ENCODE results near the gene DOK6.

Gene DOK6

GRCh38 chr18:69725855-69726508 lies 325.3 kb downstream of the DOK6 start:
- no peak overlapping the region for H3K9ac ChIP-seq (ENCODE audit: low read length)
- H3K23ac ChIP-seq (ENCODE audit: low read length in 2 of 2) = no peak overlapping the region
- no peak overlapping the region for H2AFZ ChIP-seq (ENCODE audit: low read depth, low read length)
- H2BK12ac ChIP-seq (ENCODE audit: low read length in 2 of 2) = no peak overlapping the region
- H2BK5ac ChIP-seq (ENCODE audit: low read depth, low read length, poor library complexity, severe bottlenecking) = no peak overlapping the region
- H3K4me1 ChIP-seq (ENCODE audit: control insufficient read depth, insufficient read depth, low read depth, low read length) = no peaks in the 10 kb centered on the region
- no peak overlapping the region for H3K4me2 ChIP-seq (ENCODE audit: low read length, poor library complexity, severe bottlenecking)
- H4K91ac ChIP-seq (ENCODE audit: low read length) = no peak overlapping the region
- no peaks in the 10 kb centered on the region for H3K36me3 ChIP-seq (ENCODE audit: control insufficient read depth in 1 of 2, insufficient read depth in 2 of 2, low read depth in 1 of 2, low read length in 2 of 2)
- peak overlapping the region in 1 of 2 experiments; percentile 3 for H3K14ac ChIP-seq (ENCODE audit: low read length in 2 of 2)
- H3K9me3 ChIP-seq (ENCODE audit: control insufficient read depth, low read length) = no peaks in the 10 kb centered on the region
- no peak overlapping the region for H2BK120ac ChIP-seq (ENCODE audit: low read depth, low read length)
- H3K27me3 ChIP-seq (ENCODE audit: control insufficient read depth in 1 of 2, insufficient read depth in 1 of 2, low read length in 2 of 2) = no peaks in the 10 kb centered on the region
- no peak overlapping the region for H3K4ac ChIP-seq (ENCODE audit: low read depth in 1 of 2, low read length in 2 of 2)
- peak; percentile 3 for DNase-seq
- H4K8ac ChIP-seq (ENCODE audit: low read length) = no peak overlapping the region
- no peak overlapping the region for H3K27ac ChIP-seq (ENCODE audit: low read length, poor library complexity, severe bottlenecking)
- H2AK5ac ChIP-seq (ENCODE audit: low read length, severe bottlenecking) = no peak overlapping the region
- no peaks in the 10 kb centered on the region for H3K79me1 ChIP-seq (replicated peaks; ENCODE audit: low read length, poor library complexity, severe bottlenecking)
- no peak overlapping the region for H2BK15ac ChIP-seq (ENCODE audit: low read depth, poor library complexity, severe bottlenecking)
- H3K18ac ChIP-seq (ENCODE audit: low read depth in 1 of 2, low read length in 2 of 2) = peak overlapping the region in 1 of 2 experiments; percentile 2
- H3K4me3 ChIP-seq (ENCODE audit: insufficient read depth in 1 of 2, low read depth in 1 of 2, low read length in 2 of 2) = no peak overlapping the region
- WGBS = 83% methylated on average over 9 of the region's 12 CpGs

- Histone ChIP-seq H4K91ac (ENCODE audit: low read length) (no peak overlapping the region), H3K9me3 (ENCODE audit: control insufficient read depth, low read length) (no peaks in the 10 kb centered on the region), H3K23ac (ENCODE audit: low read length in 2 of 2) (no peak overlapping the region), H2BK12ac (ENCODE audit: low read length in 2 of 2) (no peak overlapping the region), H3K27me3 (ENCODE audit: control insufficient read depth in 1 of 2, insufficient read depth in 1 of 2, low read length in 2 of 2) (no peaks in the 10 kb centered on the region), H3K27ac (ENCODE audit: low read length, poor library complexity, severe bottlenecking) (no peak overlapping the region), H2BK15ac (ENCODE audit: low read depth, poor library complexity, severe bottlenecking) (no peak overlapping the region), H3K18ac (ENCODE audit: low read depth in 1 of 2, low read length in 2 of 2) (no peak overlapping the region), H3K4me2 (ENCODE audit: low read length, poor library complexity, severe bottlenecking) (no peak overlapping the region), H2BK120ac (ENCODE audit: low read depth, low read length) (no peak overlapping the region), H3K4ac (ENCODE audit: low read depth in 1 of 2, low read length in 2 of 2) (no peak overlapping the region), H2AFZ (ENCODE audit: low read depth, low read length) (no peak overlapping the region), H3K4me3 (ENCODE audit: insufficient read depth in 1 of 2, low read depth in 1 of 2, low read length in 2 of 2) (no peak overlapping the region), H3K9ac (ENCODE audit: low read length) (no peak overlapping the region), H2AK5ac (ENCODE audit: low read length, severe bottlenecking) (no peak overlapping the region), H3K14ac (ENCODE audit: low read length in 2 of 2) (no peak overlapping the region), H3K36me3 (ENCODE audit: control insufficient read depth in 1 of 2, insufficient read depth in 2 of 2, low read depth in 1 of 2, low read length in 2 of 2) (no peaks in the 10 kb centered on the region), H3K4me1 (ENCODE audit: control insufficient read depth, insufficient read depth, low read depth, low read length) (no peaks in the 10 kb centered on the region), H4K8ac (ENCODE audit: low read length) (no peak overlapping the region), H3K79me1 (replicated peaks; ENCODE audit: low read length, poor library complexity, severe bottlenecking) (no peaks in the 10 kb centered on the region), H2BK5ac (ENCODE audit: low read depth, low read length, poor library complexity, severe bottlenecking) (no peak overlapping the region)
- DNase-seq = no peak
- WGBS = 89% methylated on average over 5 of the region's 5 CpGs
Observed at GRCh38 chr18:69727912-69728572, 327.4 kb downstream of the DOK6 start.

GRCh38 chr18:69730664-69731063 lies 330.0 kb downstream of the DOK6 start:
- Histone ChIP-seq H2BK120ac (ENCODE audit: low read depth, low read length) (no peak overlapping the region), H3K27me3 (ENCODE audit: control insufficient read depth in 1 of 2, insufficient read depth in 1 of 2, low read length in 2 of 2) (no peaks in the 10 kb centered on the region), H3K36me3 (ENCODE audit: control insufficient read depth in 1 of 2, insufficient read depth in 2 of 2, low read depth in 1 of 2, low read length in 2 of 2) (no peaks in the 10 kb centered on the region), H2BK15ac (ENCODE audit: low read depth, poor library complexity, severe bottlenecking) (no peak overlapping the region), H4K8ac (ENCODE audit: low read length) (no peak overlapping the region), H3K4ac (ENCODE audit: low read depth in 1 of 2, low read length in 2 of 2) (no peak overlapping the region), H3K23ac (ENCODE audit: low read length in 2 of 2) (no peak overlapping the region), H4K91ac (ENCODE audit: low read length) (no peak overlapping the region), H3K79me1 (replicated peaks; ENCODE audit: low read length, poor library complexity, severe bottlenecking) (no peaks in the 10 kb centered on the region), H3K14ac (ENCODE audit: low read length in 2 of 2) (no peak overlapping the region), H2BK5ac (ENCODE audit: low read depth, low read length, poor library complexity, severe bottlenecking) (no peak overlapping the region), H3K9me3 (ENCODE audit: control insufficient read depth, low read length) (peaks cover 7% of the 10 kb centered on the region), H3K4me1 (ENCODE audit: control insufficient read depth, insufficient read depth, low read depth, low read length) (no peaks in the 10 kb centered on the region), H2AK5ac (ENCODE audit: low read length, severe bottlenecking) (no peak overlapping the region), H3K18ac (ENCODE audit: low read depth in 1 of 2, low read length in 2 of 2) (no peak overlapping the region), H3K4me2 (ENCODE audit: low read length, poor library complexity, severe bottlenecking) (no peak overlapping the region), H2BK12ac (ENCODE audit: low read length in 2 of 2) (no peak overlapping the region), H2AFZ (ENCODE audit: low read depth, low read length) (no peak overlapping the region), H3K9ac (ENCODE audit: low read length) (no peak overlapping the region), H3K27ac (ENCODE audit: low read length, poor library complexity, severe bottlenecking) (no peak overlapping the region), H3K4me3 (ENCODE audit: insufficient read depth in 1 of 2, low read depth in 1 of 2, low read length in 2 of 2) (no peak overlapping the region)
- WGBS = no CpG with 5 or more reads among the region's 1 CpG
- DNase-seq = no peak

GRCh38 chr18:69734536-69734935 lies 333.8 kb downstream of the DOK6 start:
- H3K14ac ChIP-seq (ENCODE audit: low read length in 2 of 2) = no peak overlapping the region
- no peak overlapping the region for H2AK5ac ChIP-seq (ENCODE audit: low read length, severe bottlenecking)
- no peaks in the 10 kb centered on the region for H3K27me3 ChIP-seq (ENCODE audit: control insufficient read depth in 1 of 2, insufficient read depth in 1 of 2, low read length in 2 of 2)
- H4K8ac ChIP-seq (ENCODE audit: low read length) = no peak overlapping the region
- H2BK12ac ChIP-seq (ENCODE audit: low read length in 2 of 2) = no peak overlapping the region
- H3K36me3 ChIP-seq (ENCODE audit: control insufficient read depth in 1 of 2, insufficient read depth in 2 of 2, low read depth in 1 of 2, low read length in 2 of 2) = no peaks in the 10 kb centered on the region
- no peaks in the 10 kb centered on the region for H3K4me1 ChIP-seq (ENCODE audit: control insufficient read depth, insufficient read depth, low read depth, low read length)
- no peak overlapping the region for H3K4me3 ChIP-seq (ENCODE audit: insufficient read depth in 1 of 2, low read depth in 1 of 2, low read length in 2 of 2)
- no peak overlapping the region for H3K9ac ChIP-seq (ENCODE audit: low read length)
- no peak overlapping the region for H2BK120ac ChIP-seq (ENCODE audit: low read depth, low read length)
- no peak overlapping the region for H3K27ac ChIP-seq (ENCODE audit: low read length, poor library complexity, severe bottlenecking)
- H2BK5ac ChIP-seq (ENCODE audit: low read depth, low read length, poor library complexity, severe bottlenecking) = no peak overlapping the region
- 100% methylated on average over 1 of the region's 2 CpGs for WGBS
- H4K91ac ChIP-seq (ENCODE audit: low read length) = no peak overlapping the region
- no peak for DNase-seq
- H2AFZ ChIP-seq (ENCODE audit: low read depth, low read length) = no peak overlapping the region
- H3K9me3 ChIP-seq (ENCODE audit: control insufficient read depth, low read length) = peaks cover 7% of the 10 kb centered on the region
- H3K23ac ChIP-seq (ENCODE audit: low read length in 2 of 2) = no peak overlapping the region
- no peak overlapping the region for H3K4ac ChIP-seq (ENCODE audit: low read depth in 1 of 2, low read length in 2 of 2)
- H3K18ac ChIP-seq (ENCODE audit: low read depth in 1 of 2, low read length in 2 of 2) = no peak overlapping the region
- H3K4me2 ChIP-seq (ENCODE audit: low read length, poor library complexity, severe bottlenecking) = no peak overlapping the region
- H2BK15ac ChIP-seq (ENCODE audit: low read depth, poor library complexity, severe bottlenecking) = no peak overlapping the region
- no peaks in the 10 kb centered on the region for H3K79me1 ChIP-seq (replicated peaks; ENCODE audit: low read length, poor library complexity, severe bottlenecking)
